ENCODE measurements around the gene TSHZ3. TPM values are rescaled to one million over a fixed set of nuclear protein-coding genes. Genes with fewer than 3 reads are reported as not detected.

TSHZ3 gene
- total RNA-seq, 1 donor from 2014 or later, result 17.0 TPM

DNA sequence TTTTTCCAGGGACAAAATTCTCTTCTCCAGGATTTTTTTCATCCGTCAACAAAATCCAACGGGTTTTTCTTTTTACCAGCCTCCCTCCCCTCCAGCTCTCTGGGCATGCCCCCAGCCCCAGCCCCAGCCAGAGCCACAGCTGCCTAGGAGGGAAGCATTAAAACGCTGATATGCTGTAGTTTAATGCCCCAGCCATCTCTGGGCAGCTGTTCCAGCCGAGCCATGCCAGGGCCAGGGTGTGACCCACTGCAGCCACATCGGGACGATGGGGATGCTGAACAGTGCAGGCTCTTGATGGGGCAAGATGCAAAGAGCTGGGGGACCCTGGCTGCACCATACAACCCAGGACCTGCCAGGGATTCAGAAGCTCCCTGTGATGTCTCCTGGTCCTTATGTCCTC lies 32.1 kb downstream of the TSHZ3 start:
- H3K36me3 Mint-ChIP-seq (ENCODE audit: low read depth), result peaks cover 3% of the 10 kb centered on the region
- H3K4me3 Mint-ChIP-seq (ENCODE audit: unreplicated experiment), result no peak overlapping the region
- TF ChIP-seq, protein P1, sequence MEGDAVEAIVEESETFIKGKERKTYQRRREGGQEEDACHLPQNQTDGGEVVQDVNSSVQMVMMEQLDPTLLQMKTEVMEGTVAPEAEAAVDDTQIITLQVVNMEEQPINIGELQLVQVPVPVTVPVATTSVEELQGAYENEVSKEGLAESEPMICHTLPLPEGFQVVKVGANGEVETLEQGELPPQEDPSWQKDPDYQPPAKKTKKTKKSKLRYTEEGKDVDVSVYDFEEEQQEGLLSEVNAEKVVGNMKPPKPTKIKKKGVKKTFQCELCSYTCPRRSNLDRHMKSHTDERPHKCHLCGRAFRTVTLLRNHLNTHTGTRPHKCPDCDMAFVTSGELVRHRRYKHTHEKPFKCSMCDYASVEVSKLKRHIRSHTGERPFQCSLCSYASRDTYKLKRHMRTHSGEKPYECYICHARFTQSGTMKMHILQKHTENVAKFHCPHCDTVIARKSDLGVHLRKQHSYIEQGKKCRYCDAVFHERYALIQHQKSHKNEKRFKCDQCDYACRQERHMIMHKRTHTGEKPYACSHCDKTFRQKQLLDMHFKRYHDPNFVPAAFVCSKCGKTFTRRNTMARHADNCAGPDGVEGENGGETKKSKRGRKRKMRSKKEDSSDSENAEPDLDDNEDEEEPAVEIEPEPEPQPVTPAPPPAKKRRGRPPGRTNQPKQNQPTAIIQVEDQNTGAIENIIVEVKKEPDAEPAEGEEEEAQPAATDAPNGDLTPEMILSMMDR (IDR thresholded peaks at IDR 0.05), result no peak
- peaks cover 25% of the 10 kb centered on the region for H3K4me1 Mint-ChIP-seq (ENCODE audit: low read depth)
- H3K9me3 Mint-ChIP-seq (ENCODE audit: low read depth), result no peaks in the 10 kb centered on the region
- H3K27ac Mint-ChIP-seq (ENCODE audit: unreplicated experiment), result no peak overlapping the region
- H3K27me3 Mint-ChIP-seq (ENCODE audit: low read depth), result no peaks in the 10 kb centered on the region
- no peak for DNase-seq (ENCODE audit: low spot score)

DNA sequence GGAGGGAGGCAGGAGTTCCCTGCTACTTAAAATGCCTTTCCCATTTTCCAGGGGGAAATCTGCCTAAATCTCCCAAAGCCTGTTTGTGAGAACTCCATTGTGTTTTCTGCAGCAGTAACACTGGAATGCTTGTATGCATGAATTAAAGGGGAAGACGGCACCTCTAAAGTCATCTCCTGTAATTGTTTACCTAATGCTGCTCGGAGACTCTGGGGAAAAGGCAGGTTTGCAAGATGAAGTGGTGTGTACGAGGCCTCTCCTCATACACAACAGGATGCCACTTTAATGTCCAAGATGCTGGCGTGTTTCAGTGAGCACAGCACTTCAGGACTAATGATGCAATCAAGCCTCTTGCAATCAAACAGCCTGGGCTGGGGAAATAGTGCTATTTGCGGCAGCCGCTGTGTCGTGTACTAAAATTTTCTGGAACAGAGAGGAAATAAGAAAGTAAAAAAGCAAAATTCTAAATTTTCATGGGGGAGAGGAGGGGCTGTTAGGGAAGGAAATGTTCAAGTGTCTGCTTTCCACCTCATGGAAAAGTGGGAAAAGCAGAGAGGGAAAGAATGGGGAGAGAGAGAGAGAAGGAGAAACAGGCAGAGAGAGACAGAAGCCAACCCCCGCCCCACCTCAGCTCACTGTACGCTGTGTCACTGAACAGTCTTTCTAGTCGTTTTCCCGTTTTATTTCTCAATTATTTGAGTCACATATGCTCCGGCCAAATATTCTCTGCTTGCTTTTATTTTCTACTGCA lies 32.9 kb downstream of the TSHZ3 start:
- H3K9me3 Mint-ChIP-seq (ENCODE audit: low read depth), result no peaks in the 10 kb centered on the region
- no peak for DNase-seq (ENCODE audit: low spot score)
- peaks cover 3% of the 10 kb centered on the region for H3K36me3 Mint-ChIP-seq (ENCODE audit: low read depth)
- H3K4me1 Mint-ChIP-seq (ENCODE audit: low read depth), result peaks cover 31% of the 10 kb centered on the region
- no peaks in the 10 kb centered on the region for H3K27me3 Mint-ChIP-seq (ENCODE audit: low read depth)
- peak overlapping the region; percentile 86 for H3K27ac Mint-ChIP-seq (ENCODE audit: unreplicated experiment)
- H3K4me3 Mint-ChIP-seq (ENCODE audit: unreplicated experiment), result peak overlapping the region; percentile 44
- TF ChIP-seq, protein P1 (IDR thresholded peaks at IDR 0.05), result no peak

DNA sequence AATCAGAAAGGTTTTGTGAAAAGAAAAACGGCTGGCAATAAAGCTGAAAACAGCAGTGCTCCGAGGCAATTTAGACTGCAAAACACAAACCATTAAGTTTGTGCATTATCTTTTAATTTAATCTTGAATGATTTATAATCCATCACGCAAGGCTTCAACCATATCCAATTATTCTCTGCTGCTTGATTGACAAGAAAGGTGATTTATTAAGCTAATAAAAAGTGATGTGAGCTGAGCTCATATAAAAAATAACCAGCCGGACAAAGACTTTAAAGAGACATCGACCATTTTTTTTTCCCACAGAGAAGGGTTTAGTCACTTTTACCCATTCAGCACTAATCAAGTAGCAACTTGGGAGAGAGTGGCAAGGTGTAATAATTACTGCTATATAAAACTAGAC lies 33.6 kb downstream of the TSHZ3 start:
- H3K27me3 Mint-ChIP-seq (ENCODE audit: low read depth), result no peaks in the 10 kb centered on the region
- H3K4me1 Mint-ChIP-seq (ENCODE audit: low read depth), result peaks cover 36% of the 10 kb centered on the region
- no peak overlapping the region for H3K27ac Mint-ChIP-seq (ENCODE audit: unreplicated experiment)
- no peak for DNase-seq (ENCODE audit: low spot score)
- H3K36me3 Mint-ChIP-seq (ENCODE audit: low read depth), result peaks cover 3% of the 10 kb centered on the region
- TF ChIP-seq, protein P1 (IDR thresholded peaks at IDR 0.05), result no peak
- no peaks in the 10 kb centered on the region for H3K9me3 Mint-ChIP-seq (ENCODE audit: low read depth)
- no peak overlapping the region for H3K4me3 Mint-ChIP-seq (ENCODE audit: unreplicated experiment)

DNA sequence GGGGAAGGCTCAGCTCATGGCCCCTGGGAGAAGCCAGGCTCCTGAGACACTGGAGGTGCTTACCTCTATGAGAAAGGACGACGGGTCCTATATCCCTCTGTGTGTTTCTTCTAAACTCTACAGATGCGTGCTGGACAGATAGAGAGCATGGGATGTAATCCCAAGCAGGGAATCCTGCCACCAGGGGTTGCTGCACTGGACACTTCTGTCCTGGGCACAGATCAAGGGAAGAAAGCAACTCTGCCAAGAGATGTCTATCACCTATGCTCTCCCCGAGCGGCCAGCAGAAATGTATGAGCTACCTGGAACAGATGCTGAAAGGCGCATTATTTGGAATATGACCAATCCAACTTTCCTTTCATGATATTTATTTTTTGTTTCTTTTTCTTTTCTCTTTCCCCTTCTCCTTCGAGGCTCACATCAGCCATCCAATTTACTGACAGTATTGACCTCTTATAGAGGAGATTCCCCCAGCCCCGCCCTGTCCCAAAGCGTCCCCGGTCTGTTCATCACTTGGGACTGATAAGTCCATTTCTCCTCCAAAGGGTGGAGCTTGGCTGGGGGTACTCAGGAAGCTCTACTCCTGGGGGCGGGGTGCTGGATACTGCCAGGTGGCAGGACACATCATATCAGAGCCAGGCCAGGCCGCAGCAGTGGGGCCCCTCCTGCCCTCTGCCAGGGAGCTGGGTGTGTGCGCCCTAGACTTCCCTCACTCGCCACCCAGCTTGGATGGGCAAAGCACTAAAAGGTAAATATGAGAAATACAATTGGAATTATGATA lies 34.2 kb downstream of the TSHZ3 start:
- no peak overlapping the region for H3K4me3 Mint-ChIP-seq (ENCODE audit: unreplicated experiment)
- TF ChIP-seq, protein P1 (IDR thresholded peaks at IDR 0.05), result peak; percentile 46
- H3K4me1 Mint-ChIP-seq (ENCODE audit: low read depth), result peaks cover 36% of the 10 kb centered on the region
- DNase-seq (ENCODE audit: low spot score), result no peak
- no peak overlapping the region for H3K27ac Mint-ChIP-seq (ENCODE audit: unreplicated experiment)
- no peaks in the 10 kb centered on the region for H3K27me3 Mint-ChIP-seq (ENCODE audit: low read depth)
- H3K9me3 Mint-ChIP-seq (ENCODE audit: low read depth), result no peaks in the 10 kb centered on the region
- H3K36me3 Mint-ChIP-seq (ENCODE audit: low read depth), result no peaks in the 10 kb centered on the region

DNA sequence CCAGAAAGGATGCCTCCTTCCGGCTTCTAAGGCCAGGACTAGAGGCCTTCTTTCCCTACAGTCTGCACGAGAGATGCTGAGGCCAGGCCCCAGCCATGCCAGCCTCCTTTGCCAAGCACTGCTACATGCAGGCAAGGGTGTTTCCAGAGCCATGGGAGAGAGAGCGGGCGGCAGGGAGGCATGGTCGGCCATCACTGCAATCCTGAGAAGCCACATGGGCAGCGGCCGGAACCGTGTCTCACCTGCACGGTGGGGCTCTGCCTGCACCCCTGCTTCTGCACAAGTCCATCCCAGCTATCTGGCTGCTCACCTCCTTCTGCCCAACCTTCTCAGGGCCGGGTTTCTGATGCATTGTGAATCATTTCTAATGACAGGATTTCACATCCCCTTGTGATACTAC lies 35.1 kb downstream of the TSHZ3 start:
- H3K27me3 Mint-ChIP-seq (ENCODE audit: low read depth), result no peaks in the 10 kb centered on the region
- H3K27ac Mint-ChIP-seq (ENCODE audit: unreplicated experiment), result no peak overlapping the region
- no peak overlapping the region for H3K4me3 Mint-ChIP-seq (ENCODE audit: unreplicated experiment)
- H3K36me3 Mint-ChIP-seq (ENCODE audit: low read depth), result no peaks in the 10 kb centered on the region
- TF ChIP-seq, protein P1 (IDR thresholded peaks at IDR 0.05), result no peak
- H3K4me1 Mint-ChIP-seq (ENCODE audit: low read depth), result peaks cover 36% of the 10 kb centered on the region
- DNase-seq (ENCODE audit: low spot score), result no peak
- H3K9me3 Mint-ChIP-seq (ENCODE audit: low read depth), result no peaks in the 10 kb centered on the region

All from chondrocyte (in vitro differentiated cells).